ENCODE data around the gene LRRN4CL.

Gene LRRN4CL

GRCh38 chr11:62688491-62688890, 839 bp downstream of the LRRN4CL start:
- no peak for TF ChIP-seq CTCF (IDR thresholded peaks at IDR 0.05; ENCODE audit: low read depth, low read length, missing control alignments)
- DNase-seq (ENCODE audit: low read depth): no peak
- H3K4me3 ChIP-seq (ENCODE audit: low read depth, low read length): no peak overlapping the region
- in situ Hi-C loops (cut with HindIII; ENCODE audit: low sequenced_read_pairs): no loop called here

- DNase-seq (ENCODE audit: low read depth): no peak
- no peak overlapping the region for H3K4me3 ChIP-seq (ENCODE audit: low read depth, low read length)
- TF ChIP-seq CTCF (IDR thresholded peaks at IDR 0.05; ENCODE audit: low read depth, low read length, missing control alignments): no peak
- in situ Hi-C loops (cut with HindIII; ENCODE audit: low sequenced_read_pairs): no loop called here
Measured at GRCh38 chr11:62687508-62688396, 1.6 kb downstream of the LRRN4CL start.

- no peak for TF ChIP-seq CTCF (IDR thresholded peaks at IDR 0.05; ENCODE audit: low read depth, low read length, missing control alignments)
- in situ Hi-C loops (cut with HindIII; ENCODE audit: low sequenced_read_pairs): no loop called here
- DNase-seq (ENCODE audit: low read depth): no peak
- no peak overlapping the region for H3K4me3 ChIP-seq (ENCODE audit: low read depth, low read length)
Measured at GRCh38 chr11:62682518-62682917, 6.8 kb downstream of the LRRN4CL start.

- DNase-seq (ENCODE audit: low read depth): peak; percentile 57
Measured at GRCh38 chr11:62680825-62681240, 8.5 kb downstream of the LRRN4CL start.

GRCh38 chr11:62678770-62679696, 10.3 kb downstream of the LRRN4CL start, which contains the start of gene UBXN1:
UBXN1 (minus strand) TSS chr11:62679073; CDS start chr11:62678923, 150 bp downstream.
- no peak for TF ChIP-seq CTCF (IDR thresholded peaks at IDR 0.05; ENCODE audit: low read depth, low read length, missing control alignments)
- peak within 1 kb of the TSS; percentile 80 for H3K4me3 ChIP-seq (ENCODE audit: low read depth, low read length)
- DNase-seq (ENCODE audit: low read depth): peak; percentile 67
- in situ Hi-C loops (cut with HindIII; ENCODE audit: low sequenced_read_pairs): no loop called here

More at GRCh38 chr11:62680825-62681240, 8.5 kb downstream of the LRRN4CL start:
- in situ Hi-C loops (cut with HindIII; ENCODE audit: low sequenced_read_pairs): no loop called here
- peak; percentile 66 for TF ChIP-seq CTCF (IDR thresholded peaks at IDR 0.05; ENCODE audit: low read depth, low read length, missing control alignments)
- no peak overlapping the region for H3K4me3 ChIP-seq (ENCODE audit: low read depth, low read length)

- TF ChIP-seq CTCF (IDR thresholded peaks at IDR 0.05; ENCODE audit: low read depth, low read length, missing control alignments): no peak
- no peak for DNase-seq (ENCODE audit: low read depth)
- H3K4me3 ChIP-seq (ENCODE audit: low read depth, low read length): peak overlapping the region; percentile 80
- in situ Hi-C loops (cut with HindIII; ENCODE audit: low sequenced_read_pairs): no loop called here
Measured at GRCh38 chr11:62678433-62678769, 10.9 kb downstream of the LRRN4CL start.

Data from astrocyte of the cerebellum (primary cell).